NCI-H460 (cell line): ENCODE results near the gene NID2. TPM values are rescaled to one million over a fixed set of nuclear protein-coding genes. Genes with fewer than 3 reads are reported as not detected.

ENCODE experiments used
- DNase-seq: peaks from one replicate; pipeline ENCODE4 v3.0.0-alpha.2; 2016; ENCODE audit warnings: low read depth; ENCODE audit errors: extremely low read depth
- total RNA-seq: library from RNA; depleted of rRNA; stranded (reverse); fragments of >200 nt; shearing (Covaris generic); gene quantifications from 2 replicates; pipeline ENCODE4 v1.2.3, GENCODE V29; 2014

NID2 gene
- total RNA-seq, 1 experiment from 2014 or later, result 63.2 TPM

DNA sequence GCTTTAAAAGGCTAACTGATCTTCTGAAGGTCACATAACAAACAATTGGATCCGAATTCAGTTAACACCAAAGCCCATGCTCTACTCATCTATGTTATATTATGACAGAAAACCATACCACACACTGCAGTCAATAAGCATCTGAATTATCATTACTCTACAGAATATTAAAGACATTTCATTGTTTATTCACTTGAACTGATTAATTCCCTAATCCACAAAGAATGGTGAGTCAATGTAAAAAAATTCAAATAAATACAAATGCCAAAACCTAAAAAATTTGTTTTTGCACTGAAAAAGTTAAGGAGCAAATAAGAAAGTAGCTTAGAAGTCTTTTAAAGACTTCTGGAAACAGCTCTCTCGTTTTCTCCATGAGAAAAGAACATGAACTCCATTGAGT is 13.7 kb downstream of the NID2 start:
- DNase-seq, result no peak

DNA sequence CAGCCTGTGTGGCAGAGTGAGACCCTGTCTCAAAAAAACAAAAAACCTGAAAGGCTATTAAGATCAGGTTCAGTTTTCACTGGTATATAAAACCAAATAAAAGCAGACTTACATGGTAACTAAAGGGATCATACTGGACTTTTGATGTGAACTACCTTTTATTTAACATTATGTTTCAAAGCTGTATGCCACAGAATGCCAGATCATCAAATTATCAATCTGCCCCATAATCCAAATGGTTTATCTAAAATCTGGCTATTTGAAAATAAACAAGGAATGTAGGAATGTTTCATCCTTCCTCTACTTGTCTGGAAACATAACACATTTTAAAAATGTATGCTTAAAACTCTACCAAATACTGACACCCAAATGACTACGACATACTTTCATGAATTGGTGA is 14.2 kb downstream of the NID2 start:
- DNase-seq, result no peak

DNA sequence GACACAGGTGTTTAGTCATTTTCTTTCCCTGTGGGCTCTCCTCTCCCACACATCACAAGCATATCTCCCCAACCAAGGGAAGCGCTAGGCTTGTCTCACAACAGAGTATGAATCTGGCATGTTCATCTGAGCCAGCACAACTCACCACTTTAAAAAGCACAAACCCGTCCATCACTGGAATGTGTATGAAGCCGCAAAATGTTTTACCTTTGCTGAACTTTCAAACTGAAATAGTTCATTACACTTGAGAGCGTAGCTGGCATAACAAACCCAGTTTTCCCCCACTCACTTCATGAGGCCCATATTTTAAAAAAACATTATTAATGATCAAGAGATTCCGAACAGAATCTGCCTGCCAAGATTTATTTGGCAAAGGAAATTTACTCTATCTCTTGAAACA is 15.8 kb downstream of the NID2 start:
- no peak for DNase-seq

DNA sequence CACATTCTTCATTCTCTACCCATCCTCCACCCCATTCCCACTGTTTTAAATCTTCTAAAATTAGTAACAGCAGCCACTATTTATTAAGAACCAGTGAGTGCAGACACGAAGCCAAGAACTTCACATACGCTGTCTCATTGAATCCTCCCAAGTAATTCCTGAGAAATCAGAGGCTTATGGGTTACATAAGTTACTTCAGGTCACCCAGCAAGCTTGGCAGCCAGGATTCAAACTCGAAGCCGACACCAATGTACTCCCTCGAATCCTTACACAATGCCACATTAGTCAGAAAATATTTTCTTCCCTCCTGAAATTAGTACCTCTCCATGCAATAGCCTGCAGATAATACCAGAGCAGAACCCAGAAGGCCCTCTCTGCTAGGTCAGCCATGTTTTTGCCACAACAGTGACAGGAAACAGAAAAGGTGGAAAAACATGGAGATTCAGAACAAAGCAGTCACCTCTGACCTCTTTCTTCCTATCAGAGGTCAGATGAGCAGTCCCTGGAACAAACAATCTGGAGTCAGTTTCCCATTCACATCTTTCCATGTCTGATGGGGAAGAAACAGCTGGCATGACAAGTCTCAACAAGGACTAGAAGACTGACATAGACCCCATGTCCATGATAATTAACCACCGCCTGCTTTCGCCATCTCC is 16.4 kb downstream of the NID2 start:
- no peak for DNase-seq

DNA sequence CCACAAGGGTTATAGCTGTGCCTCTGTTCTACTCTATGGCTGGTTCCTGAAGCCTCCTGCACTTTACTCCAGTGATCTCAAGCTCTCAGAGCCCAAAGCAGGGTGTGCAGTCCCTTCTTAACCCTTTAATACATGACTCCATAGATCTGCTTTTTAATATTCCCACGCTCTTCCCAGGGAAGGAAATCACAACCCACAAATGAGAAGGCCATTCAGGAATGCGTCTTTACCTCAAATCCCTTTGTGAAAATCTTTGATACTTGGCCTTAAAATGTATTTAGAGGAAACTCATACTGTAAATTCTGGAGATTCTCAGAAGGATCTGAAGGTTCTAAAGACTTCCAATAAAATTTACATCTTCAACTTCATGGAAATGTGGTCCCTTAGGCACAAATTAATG is 17.0 kb downstream of the NID2 start:
- DNase-seq, result no peak

DNA sequence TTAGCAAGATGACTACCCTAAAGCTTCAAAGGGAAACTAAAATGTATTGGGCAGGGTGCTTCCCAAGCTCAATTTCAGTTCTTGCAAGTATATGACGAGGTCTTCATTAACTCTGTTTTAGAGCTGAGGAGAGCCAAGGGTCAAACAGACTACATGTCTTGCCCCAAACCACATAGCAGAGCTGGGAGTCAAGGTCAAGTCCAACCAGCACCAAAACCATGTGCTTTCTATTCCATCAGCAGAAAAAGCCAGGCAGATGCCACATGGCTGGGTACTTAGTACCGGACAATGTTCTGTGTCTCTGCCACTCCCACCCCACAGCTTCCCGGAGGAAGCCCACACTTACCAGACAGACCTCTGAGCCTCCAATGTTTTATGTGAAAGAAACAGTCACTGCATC is 17.6 kb downstream of the NID2 start:
- DNase-seq, result no peak

DNA sequence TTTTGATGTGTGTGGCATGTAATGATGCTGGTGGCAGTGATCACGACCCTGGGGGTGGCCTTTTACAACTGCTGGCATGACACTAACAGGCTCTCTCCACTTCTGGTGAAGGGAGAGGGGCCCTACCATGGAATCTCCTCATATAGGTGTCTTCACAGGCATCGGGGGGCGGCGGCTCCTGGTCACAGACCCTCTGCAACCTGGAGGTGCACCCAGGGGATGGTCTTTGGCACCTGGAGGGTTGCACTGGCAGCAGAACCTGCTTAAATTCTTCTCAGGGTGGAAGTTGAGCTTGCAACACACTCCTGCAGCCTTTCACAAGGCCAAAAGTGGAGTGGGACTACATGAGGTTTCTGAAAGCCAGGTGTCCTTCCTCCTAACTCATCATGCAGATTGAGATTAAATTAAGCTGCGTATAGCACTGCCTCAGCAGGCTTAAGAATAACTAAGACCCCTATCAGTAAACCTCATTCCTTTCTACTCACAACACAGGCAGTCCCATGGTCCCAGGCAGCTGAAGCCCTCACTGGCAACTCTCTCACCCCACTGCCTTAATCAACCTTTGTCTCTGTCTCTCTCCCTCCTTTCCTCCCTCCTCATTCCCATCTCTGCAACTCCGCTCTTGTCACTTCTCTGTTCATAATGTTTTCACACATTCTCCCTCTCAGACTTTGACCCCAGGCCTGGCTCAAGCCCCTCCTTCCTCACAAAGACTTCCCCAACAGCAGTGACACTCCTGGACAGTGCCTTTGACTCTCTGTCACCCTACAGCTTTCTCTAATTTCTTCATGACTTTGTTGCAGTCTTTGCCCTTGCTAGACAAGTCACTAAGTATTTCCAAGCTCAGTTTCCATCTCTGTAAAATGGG is 18.9 kb downstream of the NID2 start:
- DNase-seq, result no peak

DNA sequence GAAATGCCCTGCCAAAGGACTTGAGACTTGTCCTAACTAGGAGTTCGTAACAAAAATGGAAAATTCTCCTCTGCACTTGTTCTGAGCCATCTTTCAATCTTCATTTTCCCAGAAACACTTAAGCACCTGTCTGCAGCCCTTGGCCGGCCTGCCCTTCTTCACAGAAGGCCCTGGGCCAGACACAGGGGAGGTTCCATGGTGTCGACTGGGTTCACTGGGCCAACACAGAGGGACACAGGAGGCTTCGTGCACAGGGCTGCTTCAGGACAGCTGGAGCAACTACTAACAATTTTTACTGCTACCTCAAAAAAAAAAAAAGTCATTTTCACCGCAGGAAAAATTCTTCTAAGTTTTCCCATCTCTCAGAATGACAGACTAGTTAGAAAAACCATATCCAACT is 19.6 kb downstream of the NID2 start:
- no peak for DNase-seq

DNA sequence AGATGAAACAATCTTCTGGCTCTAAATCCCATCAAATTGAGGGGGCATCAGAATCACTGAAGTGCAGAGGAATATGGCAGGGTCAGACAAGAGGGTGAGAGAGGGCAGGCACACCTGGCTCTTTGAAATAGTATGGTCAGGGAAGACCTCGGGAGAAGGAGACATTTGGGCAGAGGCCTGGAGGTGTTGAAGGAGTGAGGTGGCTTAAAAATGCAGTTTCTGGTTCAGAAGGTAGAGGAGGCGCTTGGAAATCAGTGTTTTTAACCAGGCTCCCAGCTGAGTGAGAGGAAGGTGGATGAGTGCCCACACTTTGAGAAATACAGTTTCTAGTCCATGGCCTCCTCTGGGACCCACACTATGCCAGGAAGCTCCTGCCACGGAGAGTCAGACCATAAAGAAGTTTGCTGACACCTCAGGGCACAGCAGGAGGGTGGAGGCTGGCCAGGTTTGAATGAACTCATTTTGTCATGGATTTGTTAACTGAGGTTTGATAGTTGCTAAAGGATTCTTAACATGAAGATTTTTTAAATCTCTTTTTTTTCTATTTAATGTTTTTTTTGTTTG is 20.1 kb downstream of the NID2 start:
- no peak for DNase-seq

DNA sequence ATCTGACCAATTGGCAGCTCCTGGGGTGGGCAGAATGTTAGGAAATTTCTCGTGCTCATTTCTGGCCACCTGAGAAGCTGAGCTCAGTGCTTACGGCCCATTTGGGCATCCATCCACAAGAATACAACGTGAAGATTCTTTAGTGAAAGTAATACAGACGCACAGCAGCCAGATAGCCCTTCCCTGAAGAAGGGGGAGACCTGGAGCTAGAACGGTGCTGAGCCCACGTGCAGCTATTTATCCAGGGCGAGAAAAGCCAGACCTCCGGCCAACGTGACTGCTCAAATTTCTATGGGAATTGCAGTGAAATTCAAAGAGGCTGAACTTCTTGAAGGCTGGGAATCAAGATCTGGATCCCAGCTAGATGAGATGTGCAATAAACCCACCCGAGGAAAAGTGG is 20.7 kb downstream of the NID2 start:
- DNase-seq, result no peak

DNA sequence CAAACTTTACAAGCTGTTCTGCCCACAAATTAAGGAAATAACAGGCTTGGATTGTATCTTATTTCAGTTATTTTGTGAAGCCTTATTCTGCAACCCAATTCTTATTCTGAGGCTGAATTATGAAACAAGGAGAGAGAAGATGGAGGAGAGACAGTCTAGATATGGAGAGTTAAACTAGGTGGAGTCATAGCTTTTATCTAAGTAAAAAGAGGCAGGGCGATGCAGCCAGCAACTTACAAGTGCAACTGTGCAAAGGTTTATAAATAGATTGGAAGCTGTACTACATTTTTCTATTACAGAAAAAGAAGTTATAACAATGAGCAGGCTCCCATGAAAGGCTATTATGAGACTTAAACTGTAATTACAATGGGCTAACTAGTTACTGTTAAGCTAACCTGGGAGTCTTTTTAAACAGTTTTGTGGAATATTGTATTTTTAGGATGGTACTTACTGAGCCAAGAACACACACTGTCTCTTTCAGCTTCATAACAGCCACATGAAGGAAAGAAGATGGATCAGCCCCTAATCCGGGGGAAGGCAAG is 22.4 kb downstream of the NID2 start:
- DNase-seq, result no peak

DNA sequence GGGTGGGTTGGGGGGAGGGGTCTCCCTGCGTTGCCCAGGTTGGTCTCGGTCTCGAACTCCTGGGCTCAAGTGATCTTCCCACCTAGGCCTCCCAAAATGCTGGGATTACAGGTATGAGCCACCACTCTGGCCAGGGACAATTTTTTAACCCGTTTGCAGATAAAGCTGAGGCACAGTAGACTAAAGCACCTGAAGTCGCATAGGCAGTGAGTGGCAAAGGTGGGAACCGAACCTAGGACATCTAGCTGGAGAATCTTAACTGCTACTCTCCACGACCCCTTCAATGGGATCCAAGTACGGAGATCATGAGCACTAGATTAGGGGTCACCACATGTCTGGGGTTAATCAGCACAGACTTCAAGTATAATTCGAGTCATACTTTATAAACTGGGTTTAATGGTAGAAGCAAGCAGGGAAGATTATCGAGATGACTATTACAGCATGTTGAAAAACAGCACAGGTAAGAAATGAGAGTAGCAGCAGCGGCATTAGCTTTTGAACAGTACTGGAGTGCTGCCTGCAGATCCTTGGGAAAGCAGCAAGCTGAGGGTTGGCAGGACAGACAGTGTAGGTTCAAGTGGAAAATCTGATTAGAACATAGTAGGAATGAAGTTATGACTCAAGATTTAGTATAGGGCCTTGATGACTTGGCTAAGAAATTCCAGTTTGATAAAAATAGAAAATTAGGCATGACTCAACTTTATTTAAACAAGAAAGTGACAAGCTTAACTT is 23.9 kb downstream of the NID2 start:
- peak; percentile 68 for DNase-seq

DNA sequence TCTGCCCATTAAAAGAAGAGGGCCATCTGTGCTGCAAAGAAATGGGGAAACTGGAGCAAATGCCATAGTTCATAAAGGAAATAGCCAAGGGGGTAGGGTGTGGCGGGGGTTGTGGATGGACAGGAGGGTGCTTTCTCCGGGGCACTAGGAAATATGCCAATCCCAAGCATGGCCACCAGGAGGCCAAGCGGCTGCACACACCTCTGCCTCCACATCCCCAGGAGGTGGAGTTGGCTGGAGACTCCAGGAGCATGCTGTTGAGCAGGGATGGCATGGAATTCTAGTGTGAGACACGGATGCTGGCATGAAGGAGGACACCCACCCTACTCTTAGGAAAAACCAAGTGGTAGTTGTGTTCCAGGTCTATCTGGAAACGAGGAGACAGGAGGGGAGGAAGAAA is 25.2 kb downstream of the NID2 start:
- peak; percentile 60 for DNase-seq

DNA sequence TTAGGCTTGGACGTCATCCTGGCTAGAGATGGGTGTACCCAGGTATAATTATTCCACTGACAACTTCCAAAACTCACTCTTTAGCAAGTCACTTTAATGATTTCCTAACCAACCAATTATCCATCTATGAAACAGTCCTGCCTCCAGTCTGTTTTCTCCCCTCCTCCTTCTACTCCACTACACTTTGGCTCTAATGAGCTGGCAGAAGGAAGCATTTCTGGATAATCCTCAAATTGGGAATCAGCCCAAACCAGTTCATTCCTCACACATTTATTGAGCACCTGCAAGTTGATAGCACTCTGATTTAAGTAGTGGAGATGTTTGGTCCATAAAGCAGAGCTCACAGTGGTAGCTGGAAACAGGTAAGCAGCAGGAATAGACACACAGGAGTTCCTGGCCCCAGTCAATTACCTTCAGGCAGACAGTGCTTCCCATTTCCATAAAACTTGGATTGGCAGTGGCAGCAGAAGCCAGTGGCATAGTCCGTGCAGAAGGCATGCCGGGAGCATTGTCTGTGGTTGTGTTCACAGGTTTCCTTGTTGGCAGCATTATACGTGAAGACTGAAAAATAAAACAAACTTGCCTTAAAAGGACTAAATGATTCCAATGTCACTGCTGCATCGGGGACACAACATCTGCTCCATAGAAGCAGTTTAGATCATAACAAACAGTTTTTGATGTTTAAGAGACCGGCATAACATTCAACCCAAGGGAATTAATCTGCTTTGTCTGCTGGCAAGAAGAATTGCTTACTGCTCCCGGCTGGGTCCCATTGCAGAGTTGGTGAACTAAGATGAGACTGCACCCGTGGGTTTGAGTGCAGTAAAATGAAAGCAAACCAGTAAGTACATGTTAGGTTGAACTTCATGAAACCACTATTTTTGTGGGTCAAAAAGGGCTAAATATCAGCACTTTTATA is 26.2 kb downstream of the NID2 start:
- DNase-seq, result no peak

DNA sequence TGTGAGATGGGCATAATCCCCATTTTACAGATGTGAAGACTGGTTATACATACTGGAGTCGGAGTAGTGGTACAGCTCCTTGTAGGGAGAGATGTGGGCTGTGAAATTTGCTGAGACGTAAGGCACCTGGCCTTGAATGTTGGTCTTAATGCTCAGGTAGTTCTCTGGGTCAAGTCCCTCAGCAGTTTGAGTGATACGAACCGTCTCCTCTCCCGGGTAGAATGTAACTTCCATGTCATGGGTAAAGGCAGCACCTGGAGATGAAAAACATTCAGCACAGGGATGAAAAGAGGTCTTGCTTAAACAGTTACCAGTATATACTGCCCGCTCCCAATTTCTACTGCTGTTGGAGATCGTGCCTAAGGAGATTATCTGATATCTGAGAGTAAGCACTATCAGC is 28.3 kb downstream of the NID2 start:
- DNase-seq, result no peak

DNA sequence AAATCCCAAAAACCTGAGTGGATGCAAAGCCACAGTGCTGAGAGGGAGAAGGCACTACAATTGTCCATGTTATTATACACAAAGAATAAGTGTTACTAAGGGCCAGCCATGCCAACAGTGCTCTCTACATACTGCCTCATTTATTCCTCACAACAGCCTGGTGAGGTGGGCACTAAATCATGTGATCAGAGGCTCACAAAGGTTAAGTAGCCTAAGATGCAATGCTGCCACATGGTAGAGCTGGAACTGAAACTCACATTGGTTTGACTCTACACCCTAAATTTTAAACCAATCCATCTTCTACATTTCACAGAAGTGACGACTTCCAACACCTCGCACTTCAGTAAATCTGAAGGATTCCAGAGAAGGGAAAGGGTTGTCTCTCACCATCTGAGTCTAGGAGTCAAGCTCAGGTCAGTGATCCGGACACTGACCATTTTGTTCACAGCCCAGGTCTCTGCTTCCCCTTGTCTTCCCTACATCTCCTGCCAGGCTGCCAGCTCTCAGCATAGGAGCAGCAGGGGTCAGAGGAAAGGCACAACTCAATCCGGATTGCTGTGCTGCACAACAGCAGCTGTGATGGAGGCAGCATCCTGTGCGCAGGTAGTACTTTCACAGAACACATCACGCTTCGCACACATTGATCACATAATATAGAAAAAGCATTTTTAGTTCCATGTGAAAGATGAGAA is 29.6 kb downstream of the NID2 start:
- no peak for DNase-seq

DNA sequence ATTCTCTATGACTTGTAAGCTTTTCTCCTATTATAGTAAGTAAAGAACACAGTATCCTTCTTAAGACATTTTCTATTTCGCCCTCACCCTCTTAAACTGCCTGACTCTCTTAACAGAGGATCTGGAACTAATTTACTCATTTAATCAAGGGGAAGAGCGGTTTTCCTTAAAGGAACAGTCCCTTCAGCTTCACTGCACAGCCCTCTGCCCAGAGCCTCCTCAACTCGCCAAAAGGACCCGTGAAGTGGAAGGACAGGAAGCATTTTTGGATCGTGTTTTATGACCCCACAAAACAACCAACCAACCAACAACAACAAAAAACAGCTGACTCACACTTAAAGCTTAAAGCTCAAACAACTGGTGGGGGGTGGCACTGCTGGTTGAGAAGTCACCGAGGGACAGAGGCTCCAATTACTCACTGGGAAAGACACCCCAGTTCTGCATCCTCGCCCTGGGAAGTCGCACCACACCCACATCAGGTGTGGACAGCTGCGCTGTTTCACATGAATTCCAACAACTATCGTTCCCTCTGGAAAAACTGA is 35.7 kb downstream of the NID2 start:
- no peak for DNase-seq

DNA sequence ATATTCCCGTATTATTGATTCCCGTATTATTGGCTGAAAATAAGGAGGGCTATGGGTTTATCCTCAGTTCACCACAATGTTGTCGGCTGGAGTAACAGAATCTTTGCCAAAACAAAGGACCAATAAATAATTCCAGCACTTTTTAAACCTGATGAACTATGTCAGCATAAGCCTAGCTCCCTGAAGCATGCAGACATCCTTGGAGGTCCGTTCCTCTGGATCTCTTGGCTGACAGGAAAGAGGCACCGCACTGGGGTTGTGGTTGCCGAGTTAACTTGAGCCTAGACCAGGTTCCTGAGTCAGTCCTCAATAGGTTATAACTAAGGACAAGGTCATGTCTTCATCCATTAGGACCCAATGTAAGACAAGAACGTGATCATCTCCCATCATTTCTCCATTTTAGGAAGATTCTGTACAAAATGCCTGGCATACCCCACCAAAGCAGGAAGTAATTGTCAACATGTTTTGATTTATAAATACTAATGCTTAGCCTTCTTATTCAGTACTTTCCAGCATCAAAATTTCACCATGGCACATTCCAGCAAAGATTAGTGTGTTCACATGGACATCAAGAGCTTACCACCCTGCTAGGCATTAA is 36.6 kb downstream of the NID2 start:
- DNase-seq, result no peak

DNA sequence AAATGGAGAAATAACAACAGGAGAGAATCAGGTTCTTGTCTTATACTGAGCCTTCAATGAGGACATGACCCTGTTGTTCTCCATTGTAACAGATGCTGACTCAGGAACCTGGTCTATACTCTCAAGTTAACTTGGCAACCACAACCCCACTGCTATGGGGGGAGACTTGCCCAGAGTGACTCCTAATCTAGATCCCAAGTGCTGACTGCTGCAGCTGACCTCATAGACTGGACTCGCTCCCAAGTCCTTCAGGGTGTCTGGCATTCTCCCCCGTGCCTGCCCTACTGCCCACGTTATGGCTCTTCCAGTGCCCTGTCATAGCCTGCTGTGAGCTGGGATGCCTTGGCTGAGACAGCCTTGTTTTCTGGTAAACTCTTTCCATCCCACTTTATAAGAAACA is 37.1 kb downstream of the NID2 start:
- no peak for DNase-seq
